MCF 10A (cell line): Measurements from ENCODE around the gene PTAFR. TPM values are rescaled to one million over a fixed set of nuclear protein-coding genes. Genes with fewer than 3 reads are reported as not detected.

Experiments
- BruUV-seq: library from RNA; stranded (reverse); fragments of 400-500 nt; replicated peaks from 2 replicates; lab custom pipeline; 2021; lab: Mats Ljungman, UMichigan
- CTCF ChIA-PET: fragments of 300-600 bp; sonication (Branson Sonifier 250); formaldehyde crosslinking; extraction: SDS; loops from one replicate; lab custom pipeline; 2021; ENCODE audit warnings: antibody characterized with exemption, inconsistent platforms; lab: Yijun Ruan, JAX
- POLR2A ChIA-PET: fragments of 300-600, 350-650 bp; sonication (Branson Sonifier 250); formaldehyde crosslinking; extraction: SDS; loops from one replicate; lab custom pipeline; 2020; ENCODE audit warnings: antibody characterized with exemption, inconsistent platforms; lab: Yijun Ruan, JAX
- DNase-seq: peaks from one replicate; pipeline ENCODE4 v3.0.0-alpha.2; 2018; ENCODE audit not compliant: unreplicated experiment
- H3K27ac Mint-ChIP-seq: one replicate; pipeline ENCODE4 v1.8.0; 2022; ENCODE audit warnings: mild to moderate bottlenecking, low read depth, mixed read lengths; ENCODE audit not compliant: unreplicated experiment
- H3K27me3 Mint-ChIP-seq: one replicate; pipeline ENCODE4 v1.8.0; 2022; ENCODE audit warnings: mixed read lengths; ENCODE audit not compliant: insufficient read depth, unreplicated experiment
- H3K36me3 Mint-ChIP-seq: one replicate; pipeline ENCODE4 v1.8.0; 2022; ENCODE audit warnings: mild to moderate bottlenecking, moderate library complexity, mixed read lengths; ENCODE audit not compliant: insufficient read depth, unreplicated experiment
- H3K4me1 Mint-ChIP-seq: one replicate; pipeline ENCODE4 v1.8.0; 2022; ENCODE audit warnings: mixed read lengths; ENCODE audit not compliant: insufficient read depth, unreplicated experiment
- H3K4me3 Mint-ChIP-seq: one replicate; pipeline ENCODE4 v1.8.0; 2022; ENCODE audit warnings: mild to moderate bottlenecking, moderate library complexity, mixed read lengths; ENCODE audit not compliant: unreplicated experiment
- H3K9me3 Mint-ChIP-seq: one replicate; pipeline ENCODE4 v1.8.0; 2022; ENCODE audit warnings: mixed read lengths; ENCODE audit not compliant: unreplicated experiment
- CTCF ChIP-seq: fragments of 200-600 bp; IDR thresholded peaks from one replicate; pipeline ENCODE4 v1.8.0; 2022; ENCODE audit warnings: antibody characterized with exemption, mild to moderate bottlenecking; ENCODE audit not compliant: unreplicated experiment
- intact Hi-C: fragments of 100-400 bp; cut with micrococcal nuclease; formaldehyde crosslinking; loops from 2 replicates; pipeline ENCODE4 v1.14.1; 2022
- total RNA-seq: library from RNA; stranded (reverse); gene quantifications from 2 replicates; pipeline ENCODE4 v1.2.3, GENCODE V29; 2022

Gene PTAFR
- total RNA-seq, 1 experiment from 2014 or later = 1.6 TPM

GRCh38 chr1:28110555-28110954 lies 65.9 kb downstream of the PTAFR start:
- CTCF ChIA-PET = interaction anchor here (0.7 to 1.5 kb wide), 3 partner anchors 18 to 158 kb away, joined by 3 to 6 read pairs (median 3); no protein-coding TSS in a partner anchor
- no TSS peak for BruUV-seq
- H3K4me3 Mint-ChIP-seq = no peak overlapping the region

GRCh38 chr1:28109639-28110038 lies 66.9 kb downstream of the PTAFR start:
- CTCF ChIA-PET = interaction anchor here (1.3 to 1.7 kb wide), 3 partner anchors 17 to 87 kb away, joined by 3 to 6 read pairs (median 4); no protein-coding TSS in a partner anchor
- H3K36me3 Mint-ChIP-seq = no peaks in the 10 kb centered on the region
- H3K9me3 Mint-ChIP-seq = no peaks in the 10 kb centered on the region
- no peak for DNase-seq
- peaks cover 5% of the 10 kb centered on the region for H3K4me1 Mint-ChIP-seq
- TF ChIP-seq CTCF = no peak
- H3K27ac Mint-ChIP-seq = no peak overlapping the region
- intact Hi-C loops = no loop called here
- POLR2A ChIA-PET = interaction anchor here (1.1 kb wide), 1 partner anchor 10 kb away, joined by 4 read pairs; no protein-coding TSS in a partner anchor
- no peak overlapping the region for H3K4me3 Mint-ChIP-seq
- BruUV-seq = no TSS peak
- no peaks in the 10 kb centered on the region for H3K27me3 Mint-ChIP-seq

More at GRCh38 chr1:28110555-28110954, 65.9 kb downstream of the PTAFR start:
- Mint-ChIP-seq H3K27me3 (no peaks in the 10 kb centered on the region), H3K27ac (no peak overlapping the region), H3K36me3 (no peaks in the 10 kb centered on the region), H3K9me3 (no peaks in the 10 kb centered on the region), H3K4me1 (peaks cover 5% of the 10 kb centered on the region)
- TF ChIP-seq CTCF = no peak
- no peak for DNase-seq
- intact Hi-C loops = no loop called here
- POLR2A ChIA-PET = interaction anchor here (0.7 to 1.1 kb wide), 2 partner anchors 8 to 9 kb away, joined by 3 to 4 read pairs; no protein-coding TSS in a partner anchor

GRCh38 chr1:28108001-28108400 lies 68.5 kb downstream of the PTAFR start:
- H3K27me3 Mint-ChIP-seq = no peaks in the 10 kb centered on the region
- intact Hi-C loops = no loop called here
- no TSS peak for BruUV-seq

More at GRCh38 chr1:28108001-28108400, 68.5 kb downstream of the PTAFR start:
- ChIA-PET POLR2A (no interaction called here), CTCF (interaction anchor here (0.6 to 1.7 kb wide), 3 partner anchors 16 to 89 kb away, joined by 3 to 4 read pairs (median 4); no protein-coding TSS in a partner anchor)
- Mint-ChIP-seq H3K4me1 (peaks cover 5% of the 10 kb centered on the region), H3K9me3 (no peaks in the 10 kb centered on the region), H3K36me3 (no peaks in the 10 kb centered on the region), H3K27ac (no peak overlapping the region), H3K4me3 (no peak overlapping the region)
- no peak for DNase-seq
- no peak for TF ChIP-seq CTCF
